Measurements from ENCODE around the gene RBM41.

GRCh38 chrX:107029752-107030151 lies 88.9 kb downstream of the RBM41 start:
- TF ChIP-seq CTCF (IDR thresholded peaks at IDR 0.05) (no peak), MLX (CRISPR knock-in tag; IDR thresholded peaks at IDR 0.05) (no peak), ZNF138 (CRISPR knock-in tag; conservative IDR thresholded peaks at IDR 0.05) (no peak), USF2 (CRISPR knock-in tag; IDR thresholded peaks at IDR 0.05) (no peak), MAX (CRISPR knock-in tag; IDR thresholded peaks at IDR 0.05) (no peak), ETV6 (CRISPR knock-in tag; IDR thresholded peaks at IDR 0.05) (no peak)

All from WTC11 (cell line).